ENCODE data around the gene ST7L.

The ST7L gene

GRCh38 chr1:112554411-112554810, 64.5 kb downstream of the ST7L start:
- TF ChIP-seq ZNF70 (CRISPR knock-in tag; IDR thresholded peaks at IDR 0.05) (no peak), ESRRG (CRISPR knock-in tag; IDR thresholded peaks at IDR 0.05) (no peak), RARB (CRISPR knock-in tag; IDR thresholded peaks at IDR 0.05) (no peak), ZFP30 (CRISPR knock-in tag; IDR thresholded peaks at IDR 0.05) (no peak), TOX (CRISPR knock-in tag; IDR thresholded peaks at IDR 0.05; ENCODE audit: borderline replicate concordance) (no peak), ARNTL (CRISPR knock-in tag; IDR thresholded peaks at IDR 0.05; ENCODE audit: borderline replicate concordance, low read depth) (no peak), ISL1 (CRISPR knock-in tag; IDR thresholded peaks at IDR 0.05) (no peak), ZNF565 (CRISPR knock-in tag; conservative IDR thresholded peaks at IDR 0.05; ENCODE audit: low read depth) (no peak), CSDC2 (CRISPR knock-in tag; IDR thresholded peaks at IDR 0.05) (no peak), TCF4 (CRISPR knock-in tag; IDR thresholded peaks at IDR 0.05; ENCODE audit: borderline replicate concordance) (no peak), OSR1 (CRISPR knock-in tag; IDR thresholded peaks at IDR 0.05) (no peak), SNAI2 (CRISPR knock-in tag; IDR thresholded peaks at IDR 0.05) (no peak), ZFP3 (CRISPR knock-in tag; IDR thresholded peaks at IDR 0.05) (no peak), ZC3H10 (CRISPR knock-in tag; IDR thresholded peaks at IDR 0.05) (no peak), PPARA (CRISPR knock-in tag; IDR thresholded peaks at IDR 0.05; ENCODE audit: borderline replicate concordance) (no peak), CSRNP3 (CRISPR knock-in tag; IDR thresholded peaks at IDR 0.05) (no peak), GLIS3 (CRISPR knock-in tag; IDR thresholded peaks at IDR 0.05) (no peak)
- TF ChIP-seq, protein P1, sequence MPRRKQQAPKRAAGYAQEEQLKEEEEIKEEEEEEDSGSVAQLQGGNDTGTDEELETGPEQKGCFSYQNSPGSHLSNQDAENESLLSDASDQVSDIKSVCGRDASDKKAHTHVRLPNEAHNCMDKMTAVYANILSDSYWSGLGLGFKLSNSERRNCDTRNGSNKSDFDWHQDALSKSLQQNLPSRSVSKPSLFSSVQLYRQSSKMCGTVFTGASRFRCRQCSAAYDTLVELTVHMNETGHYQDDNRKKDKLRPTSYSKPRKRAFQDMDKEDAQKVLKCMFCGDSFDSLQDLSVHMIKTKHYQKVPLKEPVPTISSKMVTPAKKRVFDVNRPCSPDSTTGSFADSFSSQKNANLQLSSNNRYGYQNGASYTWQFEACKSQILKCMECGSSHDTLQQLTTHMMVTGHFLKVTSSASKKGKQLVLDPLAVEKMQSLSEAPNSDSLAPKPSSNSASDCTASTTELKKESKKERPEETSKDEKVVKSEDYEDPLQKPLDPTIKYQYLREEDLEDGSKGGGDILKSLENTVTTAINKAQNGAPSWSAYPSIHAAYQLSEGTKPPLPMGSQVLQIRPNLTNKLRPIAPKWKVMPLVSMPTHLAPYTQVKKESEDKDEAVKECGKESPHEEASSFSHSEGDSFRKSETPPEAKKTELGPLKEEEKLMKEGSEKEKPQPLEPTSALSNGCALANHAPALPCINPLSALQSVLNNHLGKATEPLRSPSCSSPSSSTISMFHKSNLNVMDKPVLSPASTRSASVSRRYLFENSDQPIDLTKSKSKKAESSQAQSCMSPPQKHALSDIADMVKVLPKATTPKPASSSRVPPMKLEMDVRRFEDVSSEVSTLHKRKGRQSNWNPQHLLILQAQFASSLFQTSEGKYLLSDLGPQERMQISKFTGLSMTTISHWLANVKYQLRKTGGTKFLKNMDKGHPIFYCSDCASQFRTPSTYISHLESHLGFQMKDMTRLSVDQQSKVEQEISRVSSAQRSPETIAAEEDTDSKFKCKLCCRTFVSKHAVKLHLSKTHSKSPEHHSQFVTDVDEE (CRISPR knock-in tag; IDR thresholded peaks at IDR 0.05): no peak
- TF ChIP-seq, protein P2, sequence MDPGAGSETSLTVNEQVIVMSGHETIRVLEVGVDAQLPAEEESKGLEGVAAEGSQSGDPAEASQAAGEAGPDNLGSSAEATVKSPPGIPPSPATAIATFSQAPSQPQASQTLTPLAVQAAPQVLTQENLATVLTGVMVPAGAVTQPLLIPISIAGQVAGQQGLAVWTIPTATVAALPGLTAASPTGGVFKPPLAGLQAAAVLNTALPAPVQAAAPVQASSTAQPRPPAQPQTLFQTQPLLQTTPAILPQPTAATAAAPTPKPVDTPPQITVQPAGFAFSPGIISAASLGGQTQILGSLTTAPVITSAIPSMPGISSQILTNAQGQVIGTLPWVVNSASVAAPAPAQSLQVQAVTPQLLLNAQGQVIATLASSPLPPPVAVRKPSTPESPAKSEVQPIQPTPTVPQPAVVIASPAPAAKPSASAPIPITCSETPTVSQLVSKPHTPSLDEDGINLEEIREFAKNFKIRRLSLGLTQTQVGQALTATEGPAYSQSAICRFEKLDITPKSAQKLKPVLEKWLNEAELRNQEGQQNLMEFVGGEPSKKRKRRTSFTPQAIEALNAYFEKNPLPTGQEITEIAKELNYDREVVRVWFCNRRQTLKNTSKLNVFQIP (CRISPR knock-in tag; IDR thresholded peaks at IDR 0.05; ENCODE audit: borderline replicate concordance, low read depth): no peak
- no peak for ATAC-seq

- TF ChIP-seq SNAI2 (CRISPR knock-in tag; IDR thresholded peaks at IDR 0.05): no peak
- no peak for TF ChIP-seq TCF4 (CRISPR knock-in tag; IDR thresholded peaks at IDR 0.05; ENCODE audit: borderline replicate concordance)
- no peak for TF ChIP-seq BACH2 (CRISPR knock-in tag; IDR thresholded peaks at IDR 0.05; ENCODE audit: borderline replicate concordance)
- no peak for TF ChIP-seq CSDC2 (CRISPR knock-in tag; IDR thresholded peaks at IDR 0.05)
- TF ChIP-seq, protein P2 (CRISPR knock-in tag; IDR thresholded peaks at IDR 0.05; ENCODE audit: borderline replicate concordance, low read depth): no peak
- TF ChIP-seq TOX (CRISPR knock-in tag; IDR thresholded peaks at IDR 0.05; ENCODE audit: borderline replicate concordance): no peak
- no peak for TF ChIP-seq ZNF565 (CRISPR knock-in tag; conservative IDR thresholded peaks at IDR 0.05; ENCODE audit: low read depth)
- TF ChIP-seq OSR1 (CRISPR knock-in tag; IDR thresholded peaks at IDR 0.05): no peak
- no peak for TF ChIP-seq ARNTL (CRISPR knock-in tag; IDR thresholded peaks at IDR 0.05; ENCODE audit: borderline replicate concordance, low read depth)
- TF ChIP-seq ZNF70 (CRISPR knock-in tag; IDR thresholded peaks at IDR 0.05): no peak
- no peak for TF ChIP-seq RARB (CRISPR knock-in tag; IDR thresholded peaks at IDR 0.05)
- TF ChIP-seq ZFP3 (CRISPR knock-in tag; IDR thresholded peaks at IDR 0.05): no peak
- TF ChIP-seq GLIS3 (CRISPR knock-in tag; IDR thresholded peaks at IDR 0.05): no peak
- TF ChIP-seq ISL1 (CRISPR knock-in tag; IDR thresholded peaks at IDR 0.05): no peak
- TF ChIP-seq ESRRG (CRISPR knock-in tag; IDR thresholded peaks at IDR 0.05): no peak
- ATAC-seq: no peak
Observed at GRCh38 chr1:112549590-112549989, 69.4 kb downstream of the ST7L start.

- TF ChIP-seq, protein P2 (CRISPR knock-in tag; IDR thresholded peaks at IDR 0.05; ENCODE audit: borderline replicate concordance, low read depth): no peak
- no peak for TF ChIP-seq ZNF8 (CRISPR knock-in tag; IDR thresholded peaks at IDR 0.05)
- no peak for TF ChIP-seq CREB5 (CRISPR knock-in tag; IDR thresholded peaks at IDR 0.05; ENCODE audit: low read depth)
- TF ChIP-seq, protein P1 (CRISPR knock-in tag; IDR thresholded peaks at IDR 0.05): no peak
- TF ChIP-seq ISL1 (CRISPR knock-in tag; IDR thresholded peaks at IDR 0.05): no peak
- TF ChIP-seq ARNTL (CRISPR knock-in tag; IDR thresholded peaks at IDR 0.05; ENCODE audit: borderline replicate concordance, low read depth): no peak
- TF ChIP-seq ZNF70 (CRISPR knock-in tag; IDR thresholded peaks at IDR 0.05): no peak
- no peak for TF ChIP-seq ZFP30 (CRISPR knock-in tag; IDR thresholded peaks at IDR 0.05)
- no peak for TF ChIP-seq OSR1 (CRISPR knock-in tag; IDR thresholded peaks at IDR 0.05)
- ATAC-seq: no peak
Observed at GRCh38 chr1:112548547-112548946, 70.4 kb downstream of the ST7L start.

Measured in SK-N-SH treated with all-trans-retinoic acid at 6 μM for 48 hours (cell line).